GM12878 (cell line): Measurements from ENCODE around the gene MAZ. TPM values are rescaled to one million over a fixed set of nuclear protein-coding genes. Genes with fewer than 3 reads are reported as not detected.

Experiments used
- BCL3 ChIP-seq: IDR thresholded peaks from 2 replicates; pipeline ENCODE4 v1.6.1; 2011; ENCODE audit warnings: borderline replicate concordance, low read depth, mild to moderate bottlenecking, moderate library complexity, low read length; ENCODE audit not compliant: insufficient read depth, poor library complexity, severe bottlenecking
- BRCA1 ChIP-seq: IDR thresholded peaks from 2 replicates; pipeline ENCODE4 v1.6.1; 2011; ENCODE audit warnings: low read depth, low read length, improper control_type of control experiment
- CBX5 ChIP-seq: sonication (generic); IDR thresholded peaks from 2 replicates; pipeline ENCODE4 v1.6.1; 2016; ENCODE audit warnings: low read depth, moderate library complexity, mild to moderate bottlenecking, inconsistent platforms
- CHD4 ChIP-seq: fragments of 200-600 bp; sonication (generic); IDR thresholded peaks from 2 replicates; pipeline ENCODE4 v1.6.1; 2016; ENCODE audit warnings: mild to moderate bottlenecking
- CREB1 ChIP-seq: IDR thresholded peaks from 2 replicates; pipeline ENCODE4 v1.6.1; 2012; ENCODE audit warnings: low read depth, mild to moderate bottlenecking, inconsistent platforms
- CREM ChIP-seq: IDR thresholded peaks from 2 replicates; pipeline ENCODE4 v1.6.1; 2014; ENCODE audit warnings: antibody characterized with exemption, low read depth
- E2F4 ChIP-seq: IDR thresholded peaks from 2 replicates; pipeline ENCODE4 v1.6.1; 2012; ENCODE audit warnings: low read depth, low read length, improper control_type of control experiment
- GATAD2B ChIP-seq: fragments of 450-650 bp; conservative IDR thresholded peaks from 2 replicates; pipeline ENCODE4 v1.6.1; 2017; ENCODE audit warnings: low read depth, mild to moderate bottlenecking, moderate library complexity
- HDAC2 ChIP-seq: fragments of 200-600 bp; sonication (generic); IDR thresholded peaks from 2 replicates; pipeline ENCODE4 v1.6.1; 2017
- HDGF ChIP-seq: fragments of 450-650 bp; IDR thresholded peaks from 2 replicates; pipeline ENCODE4 v1.6.1; 2016; ENCODE audit warnings: antibody characterized with exemption
- IKZF2 ChIP-seq, 2 experiments: fragments of 450-650 bp; IDR thresholded peaks; 2 replicates each; pipeline ENCODE4 v1.6.1; 2017; ENCODE audit warnings: mild to moderate bottlenecking in 2 of 2, moderate library complexity in 2 of 2
- PAX5 ChIP-seq: IDR thresholded peaks from 2 replicates; pipeline ENCODE4 v1.6.1; 2011; ENCODE audit warnings: low read depth, low read length, borderline replicate concordance
- PAX8 ChIP-seq: fragments of 450-650 bp; IDR thresholded peaks from 2 replicates; pipeline ENCODE4 v1.6.1; 2017; ENCODE audit warnings: mild to moderate bottlenecking, moderate library complexity
- POLR2AphosphoS2 ChIP-seq: IDR thresholded peaks from 2 replicates; pipeline ENCODE4 v1.6.1; 2011; ENCODE audit warnings: low read depth, mild to moderate bottlenecking, low read length, improper control_type of control experiment, moderate library complexity
- POLR2AphosphoS5 ChIP-seq: IDR thresholded peaks from 2 replicates; pipeline ENCODE4 v1.6.1; 2011; ENCODE audit warnings: mild to moderate bottlenecking, low read length, inconsistent platforms
- POU2F2 ChIP-seq: IDR thresholded peaks from 3 replicates; pipeline ENCODE4 v1.6.1; 2011; ENCODE audit warnings: low read depth, mild to moderate bottlenecking, low read length, borderline replicate concordance
- RB1 ChIP-seq: fragments of 450-650 bp; formaldehyde crosslinking; IDR thresholded peaks from 2 replicates; pipeline ENCODE4 v1.6.1; 2017; ENCODE audit warnings: mild to moderate bottlenecking, borderline replicate concordance
- SMAD1 ChIP-seq: fragments of 450-650 bp; IDR thresholded peaks from 2 replicates; pipeline ENCODE4 v1.6.1; 2018; ENCODE audit warnings: mild to moderate bottlenecking, low read depth; ENCODE audit not compliant: partially characterized antibody
- STAT3 ChIP-seq: IDR thresholded peaks from 2 replicates; pipeline ENCODE4 v1.6.1; 2011; ENCODE audit warnings: low read depth, low read length, improper control_type of control experiment
- polyA plus RNA-seq, 11 experiments: library from polyadenylated mRNA; depleted of rRNA in 4 of 11; unstranded in 6 of 11; stranded (reverse) in 5 of 11; fragments of >200 nt; fragmentation: Nextera tagmentation in 4 of 11; fragmentation: Illumina TruSeq in 1 of 11; extraction: Ambion mirVana in 4 of 11; extraction: Trizol in 1 of 11; gene quantifications; 1 replicate in 1 of 11; 2 replicates in 10 of 11; pipeline versions ENCODE4 v1.2.1 to v1.2.3, GENCODE V29; 2011 to 2016; ENCODE audit warnings: inconsistent platforms in 2 of 11, missing spikeins in 2 of 11, low read depth in 1 of 11
- total RNA-seq, 4 experiments: library from RNA; depleted of rRNA in 3 of 4; stranded (reverse); fragments of >200 nt in 3 of 4; fragmentation: Illumina TruSeq in 1 of 4; extraction: Trizol in 1 of 4; gene quantifications; 2 replicates each; pipeline versions ENCODE4 v1.2.1 to v1.2.3, GENCODE V29; 2013 to 2021
- TF ChIP-seq, protein P1 (sequence below): IDR thresholded peaks from 2 replicates; pipeline ENCODE4 v1.6.1; 2012; ENCODE audit warnings: mild to moderate bottlenecking, low read depth, low read length
- TF ChIP-seq, protein P2 (sequence below): fragments of 450-650 bp; IDR thresholded peaks from 2 replicates; pipeline ENCODE4 v1.6.1; 2018; ENCODE audit warnings: borderline replicate concordance, mild to moderate bottlenecking; ENCODE audit not compliant: partially characterized antibody

MAZ gene
- total and polyA plus RNA-seq, 10 of the 15 experiments (the other 5 are each of a cell fraction or from before 2014, with no cell fraction given) = 23.9 to 309 (median 116) TPM

DNA sequence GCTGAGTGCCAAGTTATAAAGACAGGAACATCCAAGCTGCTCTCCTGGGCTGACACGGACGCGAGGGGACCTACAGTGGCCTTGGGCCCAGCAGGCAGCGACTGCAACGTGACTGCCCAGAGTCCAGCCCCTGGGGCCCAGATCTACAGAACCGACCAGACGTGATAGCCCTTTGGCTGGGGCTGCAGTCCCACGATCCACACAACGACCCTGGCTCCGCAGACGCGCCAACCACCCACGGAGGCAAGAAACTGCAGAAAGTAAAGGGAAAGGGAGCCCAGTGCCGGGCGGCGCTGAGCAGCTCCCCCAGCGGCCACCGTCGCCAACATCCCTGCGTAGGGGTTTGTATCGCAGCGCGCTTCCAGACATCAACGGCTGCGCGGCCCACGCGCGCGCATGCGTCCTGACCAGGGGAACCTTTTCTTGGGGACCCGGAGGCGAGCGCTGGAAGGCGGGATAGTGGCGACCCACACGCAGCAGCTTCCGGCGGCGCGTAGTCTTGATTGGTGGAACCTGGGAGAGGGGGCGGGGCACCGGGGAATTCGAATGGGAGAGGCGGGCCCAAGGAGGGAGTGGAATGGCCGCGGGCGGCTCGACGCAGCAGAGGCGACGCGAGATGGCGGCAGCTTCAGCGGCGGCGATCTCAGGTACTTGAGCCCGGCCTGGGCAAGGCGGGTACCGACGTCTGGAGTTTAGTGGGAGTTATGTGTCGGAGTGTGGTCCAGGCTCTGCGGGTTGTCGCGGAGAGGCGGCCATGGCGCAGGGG, 16.0 kb upstream of the MAZ start, which contains the start of gene KIF22 (continued):
- TF ChIP-seq RB1 = peak; percentile 80; the same call in 1 of the 2 replicates
- no peak for TF ChIP-seq STAT3
- 0 out of 2 replicates have a peak, but pooled peaks have one; percentile 21 for TF ChIP-seq PAX5
- peak in 1 of 2 experiments; percentile 13; a peak in 2 of 4 replicates for TF ChIP-seq IKZF2 (IDR thresholded peaks at IDR 0.05)
- peak; percentile 56; the same call in 1 of the 2 replicates for TF ChIP-seq HDGF
- peak; percentile 75 for TF ChIP-seq POLR2AphosphoS5
- TF ChIP-seq GATAD2B = peak; percentile 54
- TF ChIP-seq POLR2AphosphoS2 = 0 out of 2 replicates have a peak, but pooled peaks have one; percentile 27
- no peak for TF ChIP-seq SMAD1
- TF ChIP-seq CREM = peak; percentile 74
- TF ChIP-seq CHD4 = no peak
- no peak; the same call in 1 of the 2 replicates for TF ChIP-seq CBX5
- TF ChIP-seq, protein P1, sequence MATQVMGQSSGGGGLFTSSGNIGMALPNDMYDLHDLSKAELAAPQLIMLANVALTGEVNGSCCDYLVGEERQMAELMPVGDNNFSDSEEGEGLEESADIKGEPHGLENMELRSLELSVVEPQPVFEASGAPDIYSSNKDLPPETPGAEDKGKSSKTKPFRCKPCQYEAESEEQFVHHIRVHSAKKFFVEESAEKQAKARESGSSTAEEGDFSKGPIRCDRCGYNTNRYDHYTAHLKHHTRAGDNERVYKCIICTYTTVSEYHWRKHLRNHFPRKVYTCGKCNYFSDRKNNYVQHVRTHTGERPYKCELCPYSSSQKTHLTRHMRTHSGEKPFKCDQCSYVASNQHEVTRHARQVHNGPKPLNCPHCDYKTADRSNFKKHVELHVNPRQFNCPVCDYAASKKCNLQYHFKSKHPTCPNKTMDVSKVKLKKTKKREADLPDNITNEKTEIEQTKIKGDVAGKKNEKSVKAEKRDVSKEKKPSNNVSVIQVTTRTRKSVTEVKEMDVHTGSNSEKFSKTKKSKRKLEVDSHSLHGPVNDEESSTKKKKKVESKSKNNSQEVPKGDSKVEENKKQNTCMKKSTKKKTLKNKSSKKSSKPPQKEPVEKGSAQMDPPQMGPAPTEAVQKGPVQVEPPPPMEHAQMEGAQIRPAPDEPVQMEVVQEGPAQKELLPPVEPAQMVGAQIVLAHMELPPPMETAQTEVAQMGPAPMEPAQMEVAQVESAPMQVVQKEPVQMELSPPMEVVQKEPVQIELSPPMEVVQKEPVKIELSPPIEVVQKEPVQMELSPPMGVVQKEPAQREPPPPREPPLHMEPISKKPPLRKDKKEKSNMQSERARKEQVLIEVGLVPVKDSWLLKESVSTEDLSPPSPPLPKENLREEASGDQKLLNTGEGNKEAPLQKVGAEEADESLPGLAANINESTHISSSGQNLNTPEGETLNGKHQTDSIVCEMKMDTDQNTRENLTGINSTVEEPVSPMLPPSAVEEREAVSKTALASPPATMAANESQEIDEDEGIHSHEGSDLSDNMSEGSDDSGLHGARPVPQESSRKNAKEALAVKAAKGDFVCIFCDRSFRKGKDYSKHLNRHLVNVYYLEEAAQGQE = no peak
- peak; percentile 26; the same call in 2 of the 3 replicates for TF ChIP-seq POU2F2
- no peak for TF ChIP-seq BRCA1
- no peak for TF ChIP-seq PAX8
- peak; percentile 95 for TF ChIP-seq E2F4
- peak; percentile 76 for TF ChIP-seq CREB1
- TF ChIP-seq HDAC2 = no peak
- TF ChIP-seq BCL3 = no peak
- TF ChIP-seq, protein P2, sequence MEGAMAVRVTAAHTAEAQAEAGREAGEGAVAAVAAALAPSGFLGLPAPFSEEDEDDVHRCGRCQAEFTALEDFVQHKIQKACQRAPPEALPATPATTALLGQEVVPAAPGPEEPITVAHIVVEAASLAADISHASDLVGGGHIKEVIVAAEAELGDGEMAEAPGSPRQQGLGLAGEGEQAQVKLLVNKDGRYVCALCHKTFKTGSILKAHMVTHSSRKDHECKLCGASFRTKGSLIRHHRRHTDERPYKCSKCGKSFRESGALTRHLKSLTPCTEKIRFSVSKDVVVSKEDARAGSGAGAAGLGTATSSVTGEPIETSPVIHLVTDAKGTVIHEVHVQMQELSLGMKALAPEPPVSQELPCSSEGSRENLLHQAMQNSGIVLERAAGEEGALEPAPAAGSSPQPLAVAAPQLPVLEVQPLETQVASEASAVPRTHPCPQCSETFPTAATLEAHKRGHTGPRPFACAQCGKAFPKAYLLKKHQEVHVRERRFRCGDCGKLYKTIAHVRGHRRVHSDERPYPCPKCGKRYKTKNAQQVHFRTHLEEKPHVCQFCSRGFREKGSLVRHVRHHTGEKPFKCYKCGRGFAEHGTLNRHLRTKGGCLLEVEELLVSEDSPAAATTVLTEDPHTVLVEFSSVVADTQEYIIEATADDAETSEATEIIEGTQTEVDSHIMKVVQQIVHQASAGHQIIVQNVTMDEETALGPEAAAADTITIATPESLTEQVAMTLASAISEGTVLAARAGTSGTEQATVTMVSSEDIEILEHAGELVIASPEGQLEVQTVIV = no peak
